ENCODE measurements around the gene CERS4. TPM values are rescaled to one million over a fixed set of nuclear protein-coding genes. Genes with fewer than 3 reads are reported as not detected.

The CERS4 gene
- total and polyA plus RNA-seq, 2 of the 8 experiments (the other 6 are each of a cell fraction or from before 2014, with no cell fraction given), result 88.2 to 179 TPM

GRCh38 chr19:8237026-8237425, 27.9 kb downstream of the CERS4 start:
- H2BK15ac ChIP-seq (ENCODE audit: low read length), result no peak overlapping the region
- no peak overlapping the region for H2BK12ac ChIP-seq (ENCODE audit: low read depth, low read length)
- peaks cover 0 to 17% (median 6%) of the 10 kb centered on the region in 4 experiments; a peak in 4 of 7 replicates for H3K4me1 ChIP-seq (replicated peaks in 1 of 4; ENCODE audit: control insufficient read depth in 3 of 4, insufficient read depth in 4 of 4, low read length in 3 of 4)
- no peaks in the 10 kb centered on the region; the same call in 1 of the 2 replicates for H3K23me2 ChIP-seq (ENCODE audit: low read depth, low read length)
- no peak overlapping the region for H3K4ac ChIP-seq (replicated peaks; ENCODE audit: insufficient read length, low read depth, low read length)
- CTCF ChIA-PET (ENCODE audit: partially characterized antibody), result no interaction called here
- no peak for TF ChIP-seq KDM5A (IDR thresholded peaks at IDR 0.05; ENCODE audit: low read length)
- no peak overlapping the region for H3K4me2 ChIP-seq (ENCODE audit: insufficient read depth in 1 of 2, low read depth in 2 of 2, low read length in 2 of 2)
- no peak overlapping the region for H3K56ac ChIP-seq (replicated peaks; ENCODE audit: insufficient read length, low read depth, low read length)
- no peak overlapping the region for H2BK5ac ChIP-seq (ENCODE audit: low read depth, low read length)
- no peak overlapping the region for H2BK20ac ChIP-seq (ENCODE audit: low read length)
- no peak overlapping the region for H3K18ac ChIP-seq (ENCODE audit: extremely low read depth, low read length)
- H3K79me2 ChIP-seq (ENCODE audit: control insufficient read depth in 1 of 2, insufficient read depth in 2 of 2, low read length in 2 of 2), result no peaks in the 10 kb centered on the region; a peak in 1 of 4 replicates
- 96% methylated on average over 5 of the region's 6 CpGs; no CpG with 5 or more reads in 1 of the 2 experiments for WGBS, 2 experiments (ENCODE audit: extremely low coverage in 1 of 2, insufficient coverage in 1 of 2, insufficient read length in 1 of 2, insufficient replicate concordance in 2 of 2, low coverage in 1 of 2, low lambda C conversion rate in 2 of 2, missing lambda C conversion rate in 1 of 2)
- H3K23ac ChIP-seq (ENCODE audit: insufficient read length), result no peak overlapping the region
- no peak overlapping the region for H3K27ac ChIP-seq (ENCODE audit: low read depth, low read length)
- peaks cover 5% of the 10 kb centered on the region; the same call in 1 of the 2 replicates for H3K79me1 ChIP-seq (ENCODE audit: low read depth, low read length)
- no peak overlapping the region for H2AFZ ChIP-seq (ENCODE audit: low read length)
- POLR2A ChIA-PET (ENCODE audit: partially characterized antibody), result interaction anchor here (1.4 kb wide), 1 partner anchor 9 kb away, joined by 4 read pairs; no protein-coding TSS in a partner anchor
- no peak overlapping the region for H3K14ac ChIP-seq (ENCODE audit: insufficient read length)
- no peak overlapping the region for H4K5ac ChIP-seq (ENCODE audit: insufficient read length, low read depth, low read length)
- no peak overlapping the region for H2AK5ac ChIP-seq (ENCODE audit: low read depth, low read length)
- H3K27me3 ChIP-seq (replicated peaks in 1 of 4; ENCODE audit: control insufficient read depth in 3 of 4, extremely low read depth in 1 of 4, insufficient read depth in 3 of 4, low read length in 3 of 4), result no peaks in the 10 kb centered on the region
- DNase-seq (ENCODE audit: low read depth in 1 of 2, low spot score in 2 of 2), result no peak
- H3K36me3 ChIP-seq (ENCODE audit: control insufficient read depth in 2 of 4, insufficient read depth in 4 of 4, low read length in 3 of 4), result peaks cover 0 to 7% (median 0%) of the 10 kb centered on the region in 4 experiments; a peak in 1 of 8 replicates
- no peak for FAIRE-seq
- H3K9ac ChIP-seq (replicated peaks in 1 of 4; ENCODE audit: extremely low read depth in 1 of 4, low read depth in 3 of 4, low read length in 3 of 4), result no peak overlapping the region
- no peak overlapping the region for H4K91ac ChIP-seq (replicated peaks; ENCODE audit: insufficient read length, low read length)
- H3K9me3 ChIP-seq (ENCODE audit: insufficient read depth in 2 of 2, low read depth in 1 of 2, low read length in 1 of 2), result no peaks in the 10 kb centered on the region
- H2BK120ac ChIP-seq (replicated peaks; ENCODE audit: low read depth, low read length), result no peak overlapping the region
- H4K20me1 ChIP-seq (replicated peaks in 1 of 2; ENCODE audit: control insufficient read depth in 1 of 2, insufficient read depth in 2 of 2, low read length in 2 of 2), result peaks cover 0 to 1% of the 10 kb centered on the region in 2 experiments
- no peak overlapping the region for H3K4me3 ChIP-seq (ENCODE audit: extremely low read depth in 1 of 4, insufficient read depth in 2 of 4, low read depth in 3 of 4, low read length in 4 of 4)
- H4K8ac ChIP-seq (ENCODE audit: extremely low read depth, insufficient read depth, low read length), result no peak overlapping the region; the same call in 1 of the 2 replicates
